Fibroblast of lung (primary cell): Measurements from ENCODE around the gene TEK. TPM values are rescaled to one million over a fixed set of nuclear protein-coding genes. Genes with fewer than 3 reads are reported as not detected.

Experiments
- DNase-seq, 2 donors: peaks; one replicate each; pipeline versions ENCODE4 v3.0.0 to v3.0.0-alpha.2; 2010; ENCODE audit warnings: low read depth in 2 of 2
- H2AFZ ChIP-seq: 2 replicates; pipeline ENCODE4 v1.5.1; 2012; ENCODE audit warnings: low read length, control low read depth, inconsistent platforms
- H3K27ac ChIP-seq: 2 replicates; pipeline ENCODE4 v1.5.1; 2011; ENCODE audit warnings: low read length, control low read depth; ENCODE audit not compliant: insufficient read depth
- H3K27me3 ChIP-seq: 2 replicates; pipeline ENCODE4 v1.5.1; 2011; ENCODE audit warnings: mild to moderate bottlenecking, low read length; ENCODE audit not compliant: control insufficient read depth, insufficient read depth
- H3K36me3 ChIP-seq: 2 replicates; pipeline ENCODE4 v1.5.1; 2011; ENCODE audit warnings: low read length; ENCODE audit not compliant: control insufficient read depth, insufficient read depth
- H3K4me1 ChIP-seq: 2 replicates; pipeline ENCODE4 v1.5.1; 2011; ENCODE audit warnings: low read length; ENCODE audit not compliant: control insufficient read depth, insufficient read depth; ENCODE audit errors: extremely low read depth
- H3K4me2 ChIP-seq: 2 replicates; pipeline ENCODE4 v1.5.1; 2011; ENCODE audit warnings: low read length, control low read depth; ENCODE audit not compliant: insufficient read depth; ENCODE audit errors: extremely low read depth
- H3K4me3 ChIP-seq, 4 experiments: fragments of 200-600 bp in 1 of 4; sonication (generic) in 1 of 4; replicated peaks in 1 of 4; 2 replicates each; pipeline ENCODE4 v1.5.1; 2011 to 2016; ENCODE audit warnings: low read length in 4 of 4, low read depth in 3 of 4, mild to moderate bottlenecking in 3 of 4, control low read depth in 2 of 4, inconsistent platforms in 1 of 4, mixed read lengths in 1 of 4; ENCODE audit not compliant: insufficient read depth in 1 of 4; ENCODE audit errors: control extremely low read depth in 1 of 4
- H3K79me2 ChIP-seq: 2 replicates; pipeline ENCODE4 v1.5.1; 2012; ENCODE audit warnings: mild to moderate bottlenecking, low read length, inconsistent platforms; ENCODE audit not compliant: control insufficient read depth, insufficient read depth
- H3K9ac ChIP-seq: 2 replicates; pipeline ENCODE4 v1.5.1; 2011; ENCODE audit warnings: mild to moderate bottlenecking, low read length, control low read depth; ENCODE audit not compliant: insufficient read depth
- H3K9me3 ChIP-seq: 2 replicates; pipeline ENCODE4 v1.5.1; 2012; ENCODE audit warnings: low read depth, low read length; ENCODE audit not compliant: control insufficient read depth, insufficient read depth
- H4K20me1 ChIP-seq: 2 replicates; pipeline ENCODE4 v1.5.1; 2011; ENCODE audit warnings: low read length; ENCODE audit not compliant: control insufficient read depth, insufficient read depth; ENCODE audit errors: extremely low read depth
- CTCF ChIP-seq, 2 donors: IDR thresholded peaks in 1 of 2; conservative IDR thresholded peaks in 1 of 2; 1 replicate in 1 of 2; 2 replicates in 1 of 2; pipeline ENCODE4 v1.5.1; 2011 to 2012; ENCODE audit warnings: low read length in 2 of 2, control low read depth in 1 of 2, inconsistent platforms in 1 of 2, low read depth in 1 of 2, mild to moderate bottlenecking in 1 of 2
- EZH2 ChIP-seq: IDR thresholded peaks from 2 replicates; pipeline ENCODE4 v1.5.1; 2012; ENCODE audit warnings: low read length, control low read depth, mild to moderate bottlenecking; ENCODE audit errors: missing control alignments
- polyA plus RNA-seq, 2 donors: library from polyadenylated mRNA; depleted of rRNA in 1 of 2; stranded (reverse) in 1 of 2; unstranded in 1 of 2; fragments of >200 nt; gene quantifications; 2 replicates each; pipeline ENCODE4 v1.2.1, GENCODE V29; 2011 to 2012; ENCODE audit warnings: missing spikeins in 1 of 2
- total RNA-seq: library from RNA; depleted of rRNA; stranded (reverse); fragments of >200 nt; gene quantifications from 2 replicates; pipeline ENCODE4 v1.2.1, GENCODE V29; 2014

TEK gene
- total and polyA plus RNA-seq, 2 donors (not counting 1 experiment from before 2014, with no cell fraction given), result 0.77 to 1.8 TPM

- no peaks in the 10 kb centered on the region for H3K36me3 ChIP-seq
- H3K9ac ChIP-seq, result no peak overlapping the region
- H3K9me3 ChIP-seq, result no peaks in the 10 kb centered on the region
- no peak for DNase-seq
- TF ChIP-seq EZH2 (no peak), CTCF (conservative IDR thresholded peaks at IDR 0.05 in 1 of 2, IDR thresholded peaks at IDR 0.05 in 1 of 2; ENCODE audit: low read depth in 1 of 2, low read length in 2 of 2) (no peak)
- no peak overlapping the region for H2AFZ ChIP-seq
- H3K4me3 ChIP-seq, result no peak overlapping the region
- no peaks in the 10 kb centered on the region for H3K27me3 ChIP-seq
- no peak overlapping the region for H3K4me2 ChIP-seq
- no peak overlapping the region for H3K27ac ChIP-seq
- no peaks in the 10 kb centered on the region for H3K79me2 ChIP-seq
- H4K20me1 ChIP-seq, result no peaks in the 10 kb centered on the region
- H3K4me1 ChIP-seq, result peaks cover 2% of the 10 kb centered on the region
Measured at GRCh38 chr9:27279611-27280010, 170.6 kb downstream of the TEK start.

Other genes with a start within 250 kb of the TEK start
- 14.4 and 15.9 TPM in 2 replicates for gene CAAP1, start 216.4 kb upstream of the TEK start, total RNA-seq
- 13.9 and 14.1 TPM in 2 replicates for gene CAAP1, start 216.4 kb upstream of the TEK start, polyA plus RNA-seq
- 36.7 and 38.1 TPM in 2 replicates for gene PLAA, start 162.0 kb upstream of the TEK start, total RNA-seq
- gene PLAA, start 162.0 kb upstream of the TEK start, polyA plus RNA-seq, result 29.2 and 31.1 TPM in 2 replicates
- gene IFT74, start 152.8 kb upstream of the TEK start, total RNA-seq, result 14.6 and 18.0 TPM in 2 replicates
- 9.7 and 12.8 TPM in 2 replicates for gene IFT74, start 152.8 kb upstream of the TEK start, polyA plus RNA-seq
- not detected in 2 replicates for gene LRRC19, start 103.6 kb upstream of the TEK start, total RNA-seq
- not detected in 2 replicates for gene LRRC19, start 103.6 kb upstream of the TEK start, polyA plus RNA-seq
- not detected in 2 replicates for gene EQTN, start 187.9 kb downstream of the TEK start, total RNA-seq
- gene EQTN, start 187.9 kb downstream of the TEK start, polyA plus RNA-seq, result not detected in 2 replicates